Stimulated activated CD4-positive, alpha-beta T cell treated with anti-CD3 and anti-CD28 coated beads, Interleukin-15, amount 100 ng/mL, for 1 hour (primary cell): ENCODE measurements around the gene ADGRF3.
"Not testable (repeated sequence)": the region's sequence is repeated elsewhere in the genome, so short reads cannot be mapped to it uniquely, and the experiment has no call there.

Source experiments
- DNase-seq, 2 donors: peaks; one replicate each; pipeline ENCODE4 v3.0.0-alpha.2; 2020; ENCODE audit warnings: low read depth in 1 of 2, low spot score in 1 of 2

ADGRF3 gene, protein sequence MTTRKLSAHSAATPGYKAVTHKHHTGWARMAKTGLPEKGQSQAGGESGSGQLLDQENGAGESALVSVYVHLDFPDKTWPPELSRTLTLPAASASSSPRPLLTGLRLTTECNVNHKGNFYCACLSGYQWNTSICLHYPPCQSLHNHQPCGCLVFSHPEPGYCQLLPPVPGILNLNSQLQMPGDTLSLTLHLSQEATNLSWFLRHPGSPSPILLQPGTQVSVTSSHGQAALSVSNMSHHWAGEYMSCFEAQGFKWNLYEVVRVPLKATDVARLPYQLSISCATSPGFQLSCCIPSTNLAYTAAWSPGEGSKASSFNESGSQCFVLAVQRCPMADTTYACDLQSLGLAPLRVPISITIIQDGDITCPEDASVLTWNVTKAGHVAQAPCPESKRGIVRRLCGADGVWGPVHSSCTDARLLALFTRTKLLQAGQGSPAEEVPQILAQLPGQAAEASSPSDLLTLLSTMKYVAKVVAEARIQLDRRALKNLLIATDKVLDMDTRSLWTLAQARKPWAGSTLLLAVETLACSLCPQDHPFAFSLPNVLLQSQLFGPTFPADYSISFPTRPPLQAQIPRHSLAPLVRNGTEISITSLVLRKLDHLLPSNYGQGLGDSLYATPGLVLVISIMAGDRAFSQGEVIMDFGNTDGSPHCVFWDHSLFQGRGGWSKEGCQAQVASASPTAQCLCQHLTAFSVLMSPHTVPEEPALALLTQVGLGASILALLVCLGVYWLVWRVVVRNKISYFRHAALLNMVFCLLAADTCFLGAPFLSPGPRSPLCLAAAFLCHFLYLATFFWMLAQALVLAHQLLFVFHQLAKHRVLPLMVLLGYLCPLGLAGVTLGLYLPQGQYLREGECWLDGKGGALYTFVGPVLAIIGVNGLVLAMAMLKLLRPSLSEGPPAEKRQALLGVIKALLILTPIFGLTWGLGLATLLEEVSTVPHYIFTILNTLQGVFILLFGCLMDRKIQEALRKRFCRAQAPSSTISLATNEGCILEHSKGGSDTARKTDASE

DNA sequence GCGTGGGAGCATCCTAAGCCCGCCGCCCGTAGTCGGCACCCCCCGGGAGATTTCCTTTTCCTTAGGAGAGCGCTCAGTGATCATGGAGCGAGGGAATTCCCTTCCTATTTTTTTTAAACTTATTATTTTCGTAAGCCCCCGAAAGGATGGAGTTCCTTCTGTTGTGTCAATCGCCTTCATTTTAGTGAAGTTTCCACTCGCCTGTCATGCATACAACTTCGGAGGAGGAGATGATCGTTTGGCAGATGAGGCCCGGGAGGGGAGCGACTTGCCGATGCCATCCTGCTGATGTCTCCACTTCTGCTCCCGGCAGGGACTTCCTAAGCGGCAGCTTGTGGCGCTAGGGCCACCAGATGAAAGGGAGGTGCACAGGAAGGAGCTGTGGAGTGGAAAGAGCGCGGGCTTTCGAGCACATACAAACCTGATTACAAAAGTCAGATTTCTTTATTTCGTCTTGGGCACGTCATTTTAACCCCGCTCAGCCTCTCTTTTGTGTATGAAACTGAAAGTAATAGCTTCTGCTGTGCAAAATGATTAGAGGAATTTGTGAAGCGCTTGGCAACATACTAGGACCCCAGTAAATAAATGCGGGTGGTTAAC is at the start of gene ADGRF3:
ADGRF3 (minus strand) TSS at position 336 of the 600 bp plus-strand sequence. CDS start 555 bp downstream, outside the sequence.
- DNase-seq = peak; percentile 27 to 33

DNA sequence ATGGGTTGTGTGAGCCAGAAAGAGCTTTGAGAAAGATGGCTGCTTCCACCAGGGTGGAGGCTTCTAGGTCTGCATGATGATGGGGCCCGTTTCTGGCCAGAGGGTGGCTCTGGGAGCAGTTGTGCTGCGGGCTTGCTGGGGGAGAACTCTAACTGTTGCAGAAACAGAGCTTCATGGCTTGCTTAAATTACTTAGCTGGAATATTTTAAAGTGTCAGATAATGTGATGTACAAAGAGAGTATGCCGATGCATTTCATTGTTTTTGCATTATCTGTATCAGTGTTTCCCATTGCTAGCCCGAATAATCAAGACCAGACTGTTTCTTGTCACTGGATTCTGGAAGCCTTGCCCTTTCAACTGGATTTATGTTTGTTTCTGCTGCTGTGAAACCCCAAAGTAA is 48.8 kb upstream of the ADGRF3 start:
- no peak for DNase-seq

DNA sequence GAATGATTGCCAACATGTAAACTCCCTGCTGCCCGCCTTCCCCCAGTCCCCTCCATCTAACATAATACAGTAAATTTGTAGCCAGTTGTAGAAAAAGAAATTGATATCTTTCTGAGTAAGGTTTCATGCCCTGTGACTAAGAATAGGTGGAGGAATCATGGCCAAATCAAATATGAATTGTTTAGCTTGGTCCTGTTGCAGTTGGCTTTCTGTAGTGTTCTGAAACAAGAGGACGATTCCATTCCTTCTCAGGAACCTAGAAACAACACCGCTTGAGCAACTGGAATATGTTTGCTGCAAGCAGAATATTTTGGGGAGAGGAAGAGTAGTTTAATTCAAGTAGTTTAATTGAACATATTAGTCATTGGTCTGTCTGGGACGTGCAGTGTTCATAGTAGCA is 48.1 kb upstream of the ADGRF3 start:
- DNase-seq = no peak

DNA sequence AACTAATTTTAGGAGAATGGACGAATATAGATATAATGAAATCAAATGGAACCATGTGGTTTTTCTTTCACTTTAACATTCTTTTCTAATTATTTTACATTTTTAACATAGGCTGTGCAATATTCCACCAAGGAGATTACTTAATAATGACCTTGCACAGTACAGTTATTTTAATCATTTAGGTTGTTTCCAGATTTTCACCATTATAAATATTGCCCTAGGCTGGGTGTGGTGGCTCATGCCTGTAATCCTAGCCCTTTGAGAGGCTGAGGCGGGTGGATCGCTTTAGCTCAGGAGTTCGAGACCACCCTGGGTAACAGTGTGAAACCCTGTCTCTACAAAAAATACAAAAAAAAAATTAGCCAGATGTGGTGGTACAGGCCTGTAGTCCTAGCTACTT is 40.6 kb upstream of the ADGRF3 start:
- DNase-seq = no peak

DNA sequence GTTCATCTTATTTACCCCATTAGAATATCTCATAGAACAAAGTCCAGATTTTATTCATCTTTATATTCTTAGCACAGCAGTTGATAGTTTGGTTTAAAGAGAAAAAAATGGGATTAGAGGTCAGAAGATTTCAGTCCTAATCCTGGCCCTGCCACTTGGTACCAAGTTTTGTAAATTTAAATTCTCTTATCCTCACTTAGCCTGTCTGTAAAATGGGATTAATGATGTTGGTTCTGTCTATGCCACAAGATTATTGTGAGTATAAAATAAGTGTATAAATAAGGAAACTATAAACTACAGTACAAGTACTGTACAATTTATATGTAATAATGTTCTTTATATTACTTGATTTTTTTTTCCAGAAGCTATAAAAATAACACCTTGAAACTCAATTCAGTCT is 38.0 kb upstream of the ADGRF3 start:
- DNase-seq = no peak

DNA sequence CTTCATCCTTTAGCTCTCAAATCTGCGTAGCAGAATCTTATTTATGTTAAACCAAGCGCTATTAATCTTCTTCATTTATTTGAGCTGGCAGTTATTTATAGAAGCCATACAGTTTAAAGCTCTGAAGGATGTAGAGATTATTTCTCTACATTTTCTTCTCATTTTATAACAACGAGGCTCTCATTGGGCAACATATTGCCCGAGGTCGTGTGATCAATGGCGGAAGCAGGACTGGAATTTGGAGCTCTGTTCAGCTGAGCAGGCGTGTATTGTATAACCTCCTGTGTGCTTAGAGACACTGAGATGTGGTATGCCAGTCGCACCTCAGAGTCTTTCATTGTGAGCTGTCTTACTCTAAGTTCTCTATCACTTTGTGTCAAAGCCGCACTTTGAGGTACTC is 37.6 kb upstream of the ADGRF3 start:
- no peak for DNase-seq

DNA sequence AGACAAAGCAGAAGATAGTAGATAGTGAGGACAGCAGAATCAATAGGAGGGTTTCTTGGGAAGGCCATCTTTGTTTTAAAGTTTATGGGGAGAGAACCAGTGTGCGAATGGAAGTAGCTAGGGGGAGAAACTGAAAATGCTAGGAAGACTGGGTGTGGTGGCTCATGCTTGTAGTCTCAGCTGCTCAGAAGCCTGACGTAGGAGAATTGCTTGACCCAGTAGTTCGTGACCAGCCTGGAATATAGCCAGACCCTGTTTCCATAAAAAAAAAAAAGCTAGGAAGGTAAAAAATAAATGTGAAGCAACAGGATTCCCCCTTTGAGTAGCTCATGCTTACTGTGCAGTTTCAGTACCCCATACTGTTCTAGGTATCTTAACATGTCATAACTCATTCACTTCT is 36.0 kb upstream of the ADGRF3 start:
- no peak for DNase-seq

DNA sequence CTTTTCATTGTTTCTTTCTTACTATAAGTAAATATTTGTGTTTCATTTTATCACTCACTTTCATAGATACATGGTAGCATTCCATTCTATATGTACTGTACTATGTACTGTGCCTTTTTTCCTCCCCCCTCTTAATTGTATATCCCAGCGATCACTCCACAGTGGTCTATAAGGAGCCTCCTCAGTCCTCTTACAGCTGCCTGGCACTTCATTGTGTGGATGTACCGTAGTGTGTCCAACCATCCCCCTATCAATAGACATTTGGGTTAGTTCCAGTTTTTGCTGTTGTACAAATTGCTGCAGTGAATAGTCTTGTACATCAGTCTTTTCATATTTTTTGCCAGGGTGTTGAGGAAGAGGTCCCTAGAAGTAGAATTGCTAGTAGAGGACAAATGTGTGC is 33.7 kb upstream of the ADGRF3 start:
- no peak for DNase-seq

DNA sequence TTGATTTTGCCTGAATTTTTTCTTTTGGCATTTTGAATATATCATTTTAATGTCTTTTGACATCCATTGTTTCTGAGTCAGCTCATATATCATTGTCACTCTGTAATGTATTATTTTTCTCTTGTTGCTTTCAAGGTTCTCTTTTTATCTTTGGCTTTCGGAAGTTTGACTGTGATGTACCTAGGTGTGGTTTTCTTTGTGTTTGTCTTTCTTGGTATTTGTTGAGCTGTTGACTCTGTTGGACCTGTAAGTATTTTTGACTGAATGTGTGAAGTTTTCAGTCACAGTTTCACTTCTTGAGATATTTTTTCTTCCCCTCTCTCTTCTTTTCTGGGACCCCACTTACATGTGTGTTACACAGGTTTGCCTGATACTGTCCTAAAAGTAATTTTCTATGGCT is 30.2 kb upstream of the ADGRF3 start:
- DNase-seq = no peak

DNA sequence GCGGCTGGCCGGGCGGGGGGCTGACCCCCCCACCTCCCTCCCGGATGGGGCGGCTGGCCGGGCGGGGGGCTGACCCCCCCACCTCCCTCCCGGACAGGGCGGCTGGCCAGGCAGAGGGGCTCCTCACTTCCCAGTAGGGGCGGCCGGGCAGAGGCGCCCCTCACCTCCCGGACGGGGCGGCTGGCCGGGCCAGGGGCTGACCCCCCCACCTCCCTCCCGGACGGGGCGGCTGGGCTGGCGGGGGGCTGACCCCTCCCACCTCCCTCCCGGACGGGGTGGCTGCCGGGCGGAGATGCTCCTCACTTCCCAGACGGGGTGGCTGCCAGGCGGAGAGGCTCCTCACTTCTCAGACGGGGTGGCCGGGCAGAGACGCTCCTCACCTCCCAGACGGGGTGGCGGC is 24.3 kb upstream of the ADGRF3 start:
- DNase-seq = not testable (repeated sequence)

DNA sequence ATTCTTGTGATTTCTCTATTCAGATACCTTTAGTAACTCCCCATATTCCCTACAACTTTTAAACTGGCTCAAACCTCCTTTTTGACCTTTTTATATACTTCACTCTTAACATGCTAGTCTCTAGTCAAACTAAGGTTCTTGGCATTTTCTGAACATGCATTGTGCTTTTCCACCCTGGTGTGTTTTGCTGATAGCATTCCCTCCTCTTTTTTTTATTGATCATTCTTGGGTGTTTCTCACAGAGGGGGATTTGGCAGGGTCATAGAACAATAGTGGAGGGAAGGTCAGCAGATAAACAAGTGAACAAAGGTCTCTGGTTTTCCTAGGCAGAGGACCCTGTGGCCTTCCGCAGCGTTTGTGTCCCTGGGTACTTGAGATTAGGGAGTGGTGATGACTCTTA is 23.1 kb upstream of the ADGRF3 start:
- DNase-seq = not testable (repeated sequence)

DNA sequence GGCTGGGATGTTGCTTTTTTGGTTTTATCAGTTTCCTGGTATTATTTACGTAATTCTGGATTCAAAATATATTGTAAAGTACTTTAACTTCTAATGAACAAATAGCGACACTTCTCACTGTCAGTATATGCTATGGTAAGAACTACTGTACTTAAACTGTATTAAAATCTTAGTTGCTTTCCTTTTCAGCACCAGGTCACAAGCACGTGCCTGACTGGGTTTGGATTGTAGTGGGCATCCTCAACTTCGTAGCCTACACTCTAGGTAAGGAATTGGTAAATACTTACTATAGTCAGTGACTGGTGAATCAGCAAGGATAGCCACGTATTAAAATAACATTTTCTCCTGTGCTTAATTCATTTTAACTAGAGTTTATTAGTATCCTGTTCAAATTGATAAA is 20.4 kb upstream of the ADGRF3 start:
- DNase-seq = no peak

DNA sequence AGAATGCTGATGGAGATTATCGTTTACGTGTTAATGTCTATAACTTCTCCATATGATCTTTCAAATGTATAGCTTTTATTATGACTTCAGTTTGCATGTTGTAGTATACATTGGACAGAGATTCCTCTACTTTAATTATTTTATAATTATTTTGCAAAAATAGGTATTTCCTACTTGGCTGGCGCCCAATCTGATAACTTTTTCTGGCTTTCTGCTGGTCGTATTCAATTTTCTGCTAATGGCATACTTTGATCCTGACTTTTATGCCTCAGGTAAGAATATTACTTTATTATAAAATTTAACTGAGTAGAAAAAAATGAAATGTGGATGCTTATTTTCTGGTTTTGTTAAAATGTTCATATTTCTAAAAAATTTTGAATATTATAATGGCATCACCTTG is 18.1 kb upstream of the ADGRF3 start:
- no peak for DNase-seq

DNA sequence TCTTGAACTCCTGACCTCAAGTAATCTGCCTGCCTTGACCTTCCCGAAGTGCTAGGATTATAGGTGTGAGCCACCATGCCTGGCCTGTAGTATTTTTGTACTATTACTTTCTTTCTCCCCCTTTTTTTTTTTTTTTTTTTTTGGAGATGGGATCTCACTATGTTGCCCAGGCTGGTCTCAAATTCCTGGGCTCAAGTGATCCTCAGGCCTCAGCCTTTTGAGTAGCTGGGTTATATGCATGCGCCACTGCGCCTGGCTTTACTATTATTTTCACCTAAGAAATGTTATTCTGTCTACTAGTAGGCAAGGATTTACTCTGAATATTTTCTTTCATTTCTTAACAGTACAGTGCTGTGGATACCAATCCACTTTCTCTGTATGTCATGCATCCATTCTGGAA is 17.4 kb upstream of the ADGRF3 start:
- DNase-seq = no peak

DNA sequence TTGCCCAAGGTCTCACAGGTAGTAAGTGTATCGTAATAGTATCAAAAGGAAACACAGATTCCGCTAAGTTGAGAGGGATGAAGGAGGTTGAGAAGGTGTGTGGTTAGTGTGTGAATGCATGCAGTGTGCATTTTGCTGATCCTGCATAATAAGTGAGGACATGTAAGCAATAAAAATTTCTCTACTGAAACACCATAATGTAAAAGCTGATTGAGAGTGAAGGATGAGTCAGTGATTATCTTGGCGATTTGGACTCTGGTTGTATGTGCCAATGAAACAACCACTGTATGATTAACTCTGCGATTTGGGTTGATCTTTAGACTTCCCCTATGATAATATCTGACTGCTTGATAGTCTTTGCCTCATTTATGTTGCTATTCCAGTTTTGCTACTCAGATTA is 16.7 kb upstream of the ADGRF3 start:
- no peak for DNase-seq

DNA sequence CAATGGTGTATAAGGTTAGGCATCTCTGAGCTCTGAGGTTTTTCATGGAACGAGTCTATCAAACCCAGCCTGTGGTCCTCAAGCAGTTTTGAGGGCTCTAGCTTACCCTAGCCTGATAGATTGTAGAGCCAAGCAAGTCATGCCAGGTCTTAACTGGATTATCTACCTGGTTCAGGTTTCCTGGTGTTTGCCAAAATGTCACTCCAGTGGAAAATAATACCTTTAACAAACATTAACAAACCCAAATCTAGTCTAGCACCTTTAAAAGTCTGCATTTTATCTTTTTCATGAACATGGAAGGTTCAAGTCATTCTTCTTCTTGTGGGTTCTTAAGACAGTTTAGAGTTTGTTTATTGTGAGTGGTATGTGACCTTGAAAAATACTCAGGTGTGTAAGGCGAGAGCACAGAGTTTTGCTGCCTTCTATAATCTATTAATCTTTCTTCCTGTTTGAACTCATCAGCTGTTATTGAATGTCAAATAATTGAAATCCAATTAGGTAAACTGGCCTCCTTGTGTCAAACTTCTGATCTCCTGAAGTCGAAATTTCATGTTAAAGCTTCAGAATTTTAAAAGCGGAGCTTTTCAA is 13.4 kb upstream of the ADGRF3 start:
- no peak for DNase-seq

DNA sequence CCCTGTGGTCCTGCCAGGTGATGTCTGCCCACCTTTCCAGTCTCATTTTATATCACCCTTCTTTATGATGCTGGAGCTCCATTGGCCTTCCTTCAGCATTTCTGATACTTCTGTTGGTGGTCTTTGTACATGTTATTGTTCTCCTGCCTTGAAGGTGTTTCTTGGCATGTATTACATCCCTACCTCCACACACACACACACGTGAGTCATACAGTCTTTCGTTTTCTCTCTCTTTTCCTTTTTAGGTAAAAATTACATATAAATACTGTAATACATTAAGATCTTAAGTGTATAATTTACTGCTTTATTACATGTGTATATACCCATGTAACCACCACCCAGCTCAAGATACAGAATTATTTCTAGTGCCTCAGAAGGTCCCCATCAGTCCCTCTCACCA is 10.2 kb upstream of the ADGRF3 start:
- DNase-seq = no peak

DNA sequence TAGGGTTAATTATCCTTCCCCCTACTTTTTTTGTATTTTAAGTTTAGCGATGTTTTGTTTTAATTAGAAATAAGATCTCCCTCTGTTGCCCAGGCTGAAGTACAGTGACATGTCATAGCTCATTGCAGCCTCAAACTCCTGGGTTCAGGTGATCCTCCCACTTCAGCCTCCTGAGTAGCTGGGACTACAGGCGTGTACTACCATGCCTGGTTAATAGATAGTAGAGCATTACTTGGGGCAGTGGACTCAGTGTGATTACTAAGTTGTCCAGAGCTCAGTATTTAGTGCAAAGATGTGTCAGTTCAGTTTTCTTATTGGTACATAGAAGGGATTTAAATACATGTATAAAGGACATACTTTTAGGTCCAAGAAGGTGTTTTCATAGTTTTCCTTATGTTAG is 9.5 kb upstream of the ADGRF3 start:
- no peak for DNase-seq

DNA sequence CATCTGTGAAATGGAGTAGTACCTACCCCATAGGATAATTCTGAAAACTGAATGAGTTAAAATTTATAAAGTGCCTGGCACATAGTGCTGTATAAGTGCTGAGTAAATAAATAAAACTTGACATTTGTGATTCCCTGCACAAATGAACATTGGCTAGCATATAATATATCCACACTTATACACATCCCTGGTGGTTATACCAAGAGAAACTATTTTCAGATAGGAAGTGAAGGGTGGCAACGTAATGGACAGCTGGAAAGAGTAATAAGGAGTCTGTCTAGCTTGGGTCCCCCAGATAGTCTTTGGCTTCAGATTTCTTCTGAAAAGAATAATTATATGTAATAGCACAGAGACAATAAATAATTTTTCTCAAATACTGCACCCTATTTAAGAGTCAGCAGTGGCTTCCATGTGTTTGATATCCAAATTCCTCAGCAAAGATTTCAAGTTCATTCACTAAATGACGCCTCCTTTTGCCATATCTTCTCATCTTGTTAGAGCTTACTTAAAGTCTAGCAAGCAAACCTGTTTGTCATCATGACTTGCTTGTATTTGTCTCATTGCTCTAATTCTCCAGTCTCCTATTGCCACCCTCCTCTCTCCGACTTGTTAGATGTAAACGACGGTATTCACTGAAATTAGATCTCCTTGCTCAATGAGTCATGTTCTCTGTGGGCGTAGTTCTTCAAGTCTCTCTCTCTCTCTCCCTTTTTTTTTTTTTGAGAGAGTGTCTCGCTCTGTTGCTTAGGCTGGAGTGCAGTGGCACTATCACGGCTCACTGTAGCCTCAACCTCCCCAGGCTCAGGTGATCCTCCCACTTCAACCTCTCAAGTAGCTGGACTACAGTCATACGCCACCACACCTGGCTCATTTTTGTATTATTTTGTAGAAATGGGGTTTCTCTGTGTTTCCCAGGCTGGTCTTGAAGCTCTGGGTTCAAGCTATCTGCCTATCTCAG is 8.7 kb upstream of the ADGRF3 start:
- DNase-seq = no peak

DNA sequence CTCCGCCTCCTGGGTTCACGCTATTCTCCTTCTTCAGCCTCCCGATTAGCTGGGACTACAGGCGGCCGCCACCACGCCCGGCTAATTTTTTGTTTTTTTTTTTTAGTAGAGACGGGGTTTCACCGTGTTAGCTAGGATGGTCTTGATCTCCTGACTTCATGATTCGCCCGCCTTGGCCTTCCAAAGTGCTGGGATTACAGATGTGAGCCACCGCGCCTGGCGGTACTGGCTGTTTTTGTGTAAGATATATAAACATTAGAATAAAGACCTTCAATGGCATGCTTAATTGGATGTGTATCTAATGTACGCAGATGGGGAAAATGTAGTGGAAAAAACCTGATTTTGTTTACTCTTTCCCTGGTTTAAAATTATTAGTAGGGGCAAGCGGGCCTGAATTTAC is 7.9 kb upstream of the ADGRF3 start:
- DNase-seq = not testable (repeated sequence)
